Measurements from ENCODE around the gene CYS1.

GRCh38 chr2:10067881-10068280 lies 12.3 kb downstream of the CYS1 start:
- TF ChIP-seq CTCF (IDR thresholded peaks at IDR 0.05; ENCODE audit: low read depth, low read length): no peak
- no peak for TF ChIP-seq POLR2A (IDR thresholded peaks at IDR 0.05; ENCODE audit: extremely low read depth, insufficient read length)
- no peak for TF ChIP-seq MYC (IDR thresholded peaks at IDR 0.05; ENCODE audit: low read depth, low read length)
- no peak for TF ChIP-seq MAX (IDR thresholded peaks at IDR 0.05; ENCODE audit: low read depth, low read length)

Data from NB4 (cell line).